ENCODE results near the gene TMSB10. TPM values are rescaled to one million over a fixed set of nuclear protein-coding genes. Genes with fewer than 3 reads are reported as not detected.

TMSB10 gene
- total and polyA plus RNA-seq, 2 experiments from 2014 or later, result 834 to 2,942 TPM

DNA sequence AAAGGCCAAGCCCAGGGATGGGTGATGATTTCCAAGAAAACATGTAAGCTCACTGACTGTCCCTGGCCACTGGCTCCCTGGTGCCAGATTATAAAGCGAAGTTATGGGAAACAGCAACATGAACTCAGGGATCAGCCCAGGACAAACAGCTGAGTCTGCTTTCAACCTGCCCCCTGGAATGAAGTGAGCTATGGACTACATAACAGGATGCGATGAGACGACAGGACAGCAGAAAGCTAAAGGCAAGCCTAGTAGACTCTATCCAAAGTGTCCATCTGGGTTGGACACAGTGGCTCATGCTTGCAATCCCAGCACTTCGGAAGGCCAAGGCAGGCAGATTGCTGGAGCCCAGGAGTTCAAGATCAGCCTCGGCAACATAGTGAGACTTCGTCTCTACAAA, 48.9 kb downstream of the TMSB10 start:
- no peak overlapping the region for H3K27ac Mint-ChIP-seq
- H3F3A ChIP-seq (replicated peaks; ENCODE audit: low read depth), result peaks cover 7% of the 10 kb centered on the region; the same call in 1 of the 2 replicates
- H3K36me3 Mint-ChIP-seq (ENCODE audit: low read depth), result no peaks in the 10 kb centered on the region
- H3K4me1 Mint-ChIP-seq, result peaks cover 38% of the 10 kb centered on the region
- DNase-seq (ENCODE audit: low spot score), result no peak
- H3K36me3 ChIP-seq (ENCODE audit: insufficient read depth), result no peaks in the 10 kb centered on the region
- no peak overlapping the region for H3K4me3 Mint-ChIP-seq
- H3K27ac ChIP-seq (ENCODE audit: low read depth), result no peak overlapping the region
- peaks cover 22% of the 10 kb centered on the region for H3K27me3 Mint-ChIP-seq (ENCODE audit: insufficient read depth, low read depth, poor library complexity)
- H2AFZ ChIP-seq, result no peak overlapping the region
- H3K4me2 ChIP-seq, result no peak overlapping the region
- H3K9me2 ChIP-seq (ENCODE audit: insufficient read depth), result no peaks in the 10 kb centered on the region
- peaks cover 21% of the 10 kb centered on the region for H3K4me1 ChIP-seq (ENCODE audit: insufficient read depth)
- no peak for ATAC-seq
- H4K20me1 ChIP-seq (replicated peaks; ENCODE audit: insufficient read depth), result no peaks in the 10 kb centered on the region
- no peaks in the 10 kb centered on the region; the same call in 1 of the 3 replicates for H3K9me3 Mint-ChIP-seq
- TF ChIP-seq ZNF331 (CRISPR knock-in tag; IDR thresholded peaks at IDR 0.05; ENCODE audit: low read depth) (no peak), EZH2 (IDR thresholded peaks at IDR 0.05; ENCODE audit: low read depth, unreplicated experiment) (no peak), CREB1 (CRISPR knock-in tag; IDR thresholded peaks at IDR 0.05; ENCODE audit: low read depth) (no peak), ZNF114 (CRISPR knock-in tag; IDR thresholded peaks at IDR 0.05) (no peak), EZH2phosphoT487 (IDR thresholded peaks at IDR 0.05; ENCODE audit: unreplicated experiment) (no peak), NANOG (IDR thresholded peaks at IDR 0.05; ENCODE audit: borderline replicate concordance) (no peak), STAT1 (IDR thresholded peaks at IDR 0.05; ENCODE audit: unreplicated experiment) (no peak), POLR2AphosphoS5 (IDR thresholded peaks at IDR 0.05; ENCODE audit: low read depth) (no peak), REST (IDR thresholded peaks at IDR 0.05; ENCODE audit: unreplicated experiment) (no peak), ZNF462 (CRISPR knock-in tag; IDR thresholded peaks at IDR 0.05) (no peak)
- TF ChIP-seq, protein P1, sequence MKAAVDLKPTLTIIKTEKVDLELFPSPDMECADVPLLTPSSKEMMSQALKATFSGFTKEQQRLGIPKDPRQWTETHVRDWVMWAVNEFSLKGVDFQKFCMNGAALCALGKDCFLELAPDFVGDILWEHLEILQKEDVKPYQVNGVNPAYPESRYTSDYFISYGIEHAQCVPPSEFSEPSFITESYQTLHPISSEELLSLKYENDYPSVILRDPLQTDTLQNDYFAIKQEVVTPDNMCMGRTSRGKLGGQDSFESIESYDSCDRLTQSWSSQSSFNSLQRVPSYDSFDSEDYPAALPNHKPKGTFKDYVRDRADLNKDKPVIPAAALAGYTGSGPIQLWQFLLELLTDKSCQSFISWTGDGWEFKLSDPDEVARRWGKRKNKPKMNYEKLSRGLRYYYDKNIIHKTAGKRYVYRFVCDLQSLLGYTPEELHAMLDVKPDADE (IDR thresholded peaks at IDR 0.05), result no peak
- no peaks in the 10 kb centered on the region for H3K79me2 ChIP-seq (replicated peaks; ENCODE audit: insufficient read depth)
- no peak overlapping the region for H3K4me3 ChIP-seq
- H3K27me3 ChIP-seq (ENCODE audit: insufficient read depth), result no peaks in the 10 kb centered on the region

Measured in GM23338 (cell line).